ENCODE results near the gene TMEM184A. TPM values are rescaled to one million over a fixed set of nuclear protein-coding genes. Genes with fewer than 3 reads are reported as not detected.

TMEM184A gene
- total RNA-seq, 1 donor from 2014 or later = 0.27 TPM

DNA sequence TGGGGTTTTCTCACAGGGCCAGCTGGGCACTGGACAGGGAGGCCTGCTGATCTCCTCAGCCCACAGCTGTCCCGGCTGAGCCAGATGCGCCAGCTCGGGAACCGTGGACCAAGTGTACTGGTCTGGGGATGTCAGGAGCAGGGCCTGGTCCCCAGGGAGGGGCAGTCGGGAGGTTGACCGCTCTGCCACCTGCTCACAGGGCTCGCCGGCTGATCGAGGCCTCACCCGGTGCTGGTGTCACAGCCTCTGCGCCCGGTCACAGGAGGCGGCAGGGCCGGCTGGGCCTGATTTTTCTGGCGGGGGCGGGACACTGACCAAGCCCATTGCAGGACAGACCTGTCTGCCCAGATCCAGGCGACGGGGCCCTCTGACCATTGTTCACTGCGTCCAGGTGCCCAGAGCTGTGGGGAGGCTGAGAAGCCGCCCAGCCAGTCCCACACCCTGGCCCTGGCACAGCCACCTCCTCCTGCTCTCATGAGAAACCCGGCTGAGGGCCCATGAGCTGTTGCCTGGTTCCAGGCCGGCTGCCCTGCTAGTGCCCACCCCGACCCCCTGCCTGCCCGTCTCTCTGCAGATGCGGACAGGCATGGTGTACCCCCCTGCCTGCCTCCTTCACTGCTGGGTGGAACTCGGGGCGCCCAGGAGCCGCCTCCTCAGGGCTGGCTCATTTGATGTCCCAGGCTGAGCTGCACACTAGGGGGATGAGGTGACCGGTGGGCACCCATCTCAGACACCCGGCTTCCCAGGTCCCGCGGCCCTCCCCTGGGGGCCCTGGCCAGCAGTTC is 3.0 kb upstream of the TMEM184A start:
- Mint-ChIP-seq H3K9me3 (ENCODE audit: unreplicated experiment) (no peaks in the 10 kb centered on the region), H3K36me3 (ENCODE audit: unreplicated experiment) (no peaks in the 10 kb centered on the region), H3K4me1 (ENCODE audit: unreplicated experiment) (peaks cover 21% of the 10 kb centered on the region), H3K27ac (ENCODE audit: unreplicated experiment) (no peak overlapping the region), H3K27me3 (ENCODE audit: unreplicated experiment) (no peaks in the 10 kb centered on the region), H3K4me3 (ENCODE audit: unreplicated experiment) (no peak overlapping the region)
- TF ChIP-seq, protein P1, sequence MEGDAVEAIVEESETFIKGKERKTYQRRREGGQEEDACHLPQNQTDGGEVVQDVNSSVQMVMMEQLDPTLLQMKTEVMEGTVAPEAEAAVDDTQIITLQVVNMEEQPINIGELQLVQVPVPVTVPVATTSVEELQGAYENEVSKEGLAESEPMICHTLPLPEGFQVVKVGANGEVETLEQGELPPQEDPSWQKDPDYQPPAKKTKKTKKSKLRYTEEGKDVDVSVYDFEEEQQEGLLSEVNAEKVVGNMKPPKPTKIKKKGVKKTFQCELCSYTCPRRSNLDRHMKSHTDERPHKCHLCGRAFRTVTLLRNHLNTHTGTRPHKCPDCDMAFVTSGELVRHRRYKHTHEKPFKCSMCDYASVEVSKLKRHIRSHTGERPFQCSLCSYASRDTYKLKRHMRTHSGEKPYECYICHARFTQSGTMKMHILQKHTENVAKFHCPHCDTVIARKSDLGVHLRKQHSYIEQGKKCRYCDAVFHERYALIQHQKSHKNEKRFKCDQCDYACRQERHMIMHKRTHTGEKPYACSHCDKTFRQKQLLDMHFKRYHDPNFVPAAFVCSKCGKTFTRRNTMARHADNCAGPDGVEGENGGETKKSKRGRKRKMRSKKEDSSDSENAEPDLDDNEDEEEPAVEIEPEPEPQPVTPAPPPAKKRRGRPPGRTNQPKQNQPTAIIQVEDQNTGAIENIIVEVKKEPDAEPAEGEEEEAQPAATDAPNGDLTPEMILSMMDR (IDR thresholded peaks at IDR 0.05) = no peak
- DNase-seq (ENCODE audit: extremely low spot score, unreplicated experiment) = no peak

DNA sequence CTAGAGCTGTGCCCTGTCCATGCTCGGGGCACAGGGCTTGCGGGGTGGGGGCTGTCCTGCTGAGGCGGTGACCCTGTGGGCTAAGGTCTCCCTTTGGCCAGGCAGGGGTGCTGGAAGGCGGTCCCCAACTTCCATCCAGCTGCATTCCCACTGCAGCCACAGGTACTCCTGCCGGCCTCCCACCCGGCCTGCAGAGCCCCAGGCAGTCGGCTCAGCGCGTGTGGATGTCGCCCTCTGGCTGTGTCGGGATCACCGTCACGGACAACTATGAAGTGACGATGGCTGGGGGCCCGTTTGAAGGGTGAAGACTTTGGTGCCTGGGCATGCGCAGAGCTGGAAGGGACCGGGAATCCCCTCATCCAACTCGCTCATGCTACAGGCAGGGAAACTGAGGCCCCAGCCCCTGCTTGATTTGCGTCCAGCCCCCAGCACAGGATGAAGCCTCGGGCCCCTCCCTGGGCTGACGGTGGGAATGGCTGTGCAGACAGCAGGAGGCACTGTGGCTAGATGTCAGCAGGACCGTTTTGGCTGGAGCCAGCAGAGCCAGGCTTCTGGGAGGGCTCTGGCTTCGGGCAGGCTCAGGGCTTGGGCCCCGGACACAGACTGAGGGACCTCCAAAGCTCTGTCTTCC is 2.3 kb upstream of the TMEM184A start:
- Mint-ChIP-seq H3K27ac (ENCODE audit: unreplicated experiment) (no peak overlapping the region), H3K36me3 (ENCODE audit: unreplicated experiment) (no peaks in the 10 kb centered on the region)
- no peak for DNase-seq (ENCODE audit: extremely low spot score, unreplicated experiment)

DNA sequence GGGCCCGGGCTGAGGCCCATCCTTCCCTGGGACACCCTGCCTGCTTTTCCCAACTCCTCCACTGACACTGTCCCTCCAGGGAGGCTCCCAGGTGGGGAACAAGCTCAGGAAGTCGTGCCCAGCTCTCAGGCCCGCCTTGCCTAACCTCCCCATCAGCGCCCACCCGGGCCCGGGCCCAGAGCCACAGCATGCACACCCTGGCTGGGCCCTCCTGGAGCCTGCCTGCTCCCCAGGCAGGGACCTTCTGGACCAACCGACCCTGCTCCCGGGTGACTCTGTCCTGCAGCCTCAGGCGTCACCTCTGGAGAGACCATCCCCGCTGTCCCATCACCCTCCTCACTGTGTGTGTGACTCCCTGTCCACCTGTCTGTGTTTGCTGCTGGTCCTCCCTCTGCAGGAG is 1.8 kb upstream of the TMEM184A start:
- no peak overlapping the region for H3K4me3 Mint-ChIP-seq (ENCODE audit: unreplicated experiment)
- H3K9me3 Mint-ChIP-seq (ENCODE audit: unreplicated experiment) = no peaks in the 10 kb centered on the region
- H3K36me3 Mint-ChIP-seq (ENCODE audit: unreplicated experiment) = no peaks in the 10 kb centered on the region
- TF ChIP-seq, protein P1 (IDR thresholded peaks at IDR 0.05) = no peak
- H3K27me3 Mint-ChIP-seq (ENCODE audit: unreplicated experiment) = no peaks in the 10 kb centered on the region
- DNase-seq (ENCODE audit: extremely low spot score, unreplicated experiment) = no peak
- no peak overlapping the region for H3K27ac Mint-ChIP-seq (ENCODE audit: unreplicated experiment)
- peaks cover 19% of the 10 kb centered on the region for H3K4me1 Mint-ChIP-seq (ENCODE audit: unreplicated experiment)

More for the DNA sequence above, 2.3 kb upstream of the TMEM184A start:
- Mint-ChIP-seq H3K4me1 (ENCODE audit: unreplicated experiment) (peaks cover 19% of the 10 kb centered on the region), H3K27me3 (ENCODE audit: unreplicated experiment) (no peaks in the 10 kb centered on the region), H3K4me3 (ENCODE audit: unreplicated experiment) (no peak overlapping the region), H3K9me3 (ENCODE audit: unreplicated experiment) (no peaks in the 10 kb centered on the region)
- TF ChIP-seq, protein P1 (IDR thresholded peaks at IDR 0.05) = peak; percentile 19

DNA sequence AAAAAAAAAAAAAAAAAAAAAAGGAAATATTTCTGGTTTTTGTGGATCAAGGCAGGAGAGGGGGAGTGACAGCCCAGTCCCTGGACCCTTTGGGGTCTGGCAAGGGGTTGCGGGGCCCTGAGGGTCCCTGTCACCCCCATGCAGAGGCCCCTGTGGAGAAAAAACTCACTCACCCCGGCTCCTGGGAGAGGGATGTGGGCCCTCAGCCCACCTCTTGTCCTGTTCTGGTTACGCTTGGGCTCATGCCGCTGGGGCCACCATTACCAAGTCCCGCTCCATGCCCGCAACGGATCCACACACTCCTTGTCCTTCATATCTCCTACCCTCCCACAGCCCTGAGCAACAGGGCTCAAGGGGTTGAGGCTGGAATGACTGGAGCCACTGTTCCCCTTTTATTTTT is 1.0 kb upstream of the TMEM184A start:
- H3K27ac Mint-ChIP-seq (ENCODE audit: unreplicated experiment) = no peak overlapping the region
- no peaks in the 10 kb centered on the region for H3K36me3 Mint-ChIP-seq (ENCODE audit: unreplicated experiment)
- H3K9me3 Mint-ChIP-seq (ENCODE audit: unreplicated experiment) = no peaks in the 10 kb centered on the region
- no peak overlapping the region for H3K4me3 Mint-ChIP-seq (ENCODE audit: unreplicated experiment)
- peaks cover 16% of the 10 kb centered on the region for H3K4me1 Mint-ChIP-seq (ENCODE audit: unreplicated experiment)
- TF ChIP-seq, protein P1 (IDR thresholded peaks at IDR 0.05) = no peak
- DNase-seq (ENCODE audit: extremely low spot score, unreplicated experiment) = no peak
- H3K27me3 Mint-ChIP-seq (ENCODE audit: unreplicated experiment) = no peaks in the 10 kb centered on the region

DNA sequence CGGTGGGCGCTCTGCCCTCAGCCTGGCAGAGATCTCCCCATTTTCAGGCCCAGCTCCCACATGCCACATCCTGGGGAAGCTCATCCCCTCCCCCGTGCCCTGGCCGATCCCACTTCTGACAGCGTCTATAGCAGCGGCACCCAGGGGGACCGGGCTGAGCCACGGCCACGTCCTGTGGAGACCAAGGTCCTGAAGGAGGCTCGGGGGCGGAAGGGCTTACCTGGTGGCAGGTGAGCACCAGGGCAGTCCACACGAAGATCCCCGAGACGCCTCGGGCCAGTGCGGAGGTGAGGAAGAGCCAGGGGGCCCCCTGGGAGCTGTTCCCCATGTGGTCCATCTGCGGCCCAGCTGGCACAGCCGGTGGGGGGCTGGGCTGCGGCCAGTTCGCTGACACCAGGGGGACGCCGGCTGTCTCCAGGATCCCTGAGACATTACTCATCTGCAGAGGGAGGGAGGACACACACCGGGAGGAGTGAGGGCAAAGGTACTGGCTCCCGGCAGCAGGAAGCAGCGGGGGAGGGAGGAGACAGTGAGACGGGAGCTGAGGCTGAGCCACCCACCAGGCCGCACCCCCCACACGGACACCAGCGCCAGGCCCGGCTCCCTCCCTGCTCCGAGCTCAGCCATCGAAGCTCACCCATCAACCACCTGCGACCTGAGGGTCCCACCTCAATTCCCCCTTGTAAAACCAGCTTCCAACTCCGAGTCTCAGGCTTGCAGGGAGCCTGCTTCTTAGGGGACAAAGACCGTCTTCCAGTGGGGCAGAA is 776 bp downstream of the TMEM184A start:
- no peak for DNase-seq (ENCODE audit: extremely low spot score, unreplicated experiment)
- no peaks in the 10 kb centered on the region for H3K27me3 Mint-ChIP-seq (ENCODE audit: unreplicated experiment)
- peaks cover 15% of the 10 kb centered on the region for H3K4me1 Mint-ChIP-seq (ENCODE audit: unreplicated experiment)
- H3K27ac Mint-ChIP-seq (ENCODE audit: unreplicated experiment) = peak overlapping the region; percentile 10
- H3K4me3 Mint-ChIP-seq (ENCODE audit: unreplicated experiment) = no peak overlapping the region
- H3K9me3 Mint-ChIP-seq (ENCODE audit: unreplicated experiment) = no peaks in the 10 kb centered on the region
- TF ChIP-seq, protein P1 (IDR thresholded peaks at IDR 0.05) = no peak
- H3K36me3 Mint-ChIP-seq (ENCODE audit: unreplicated experiment) = no peaks in the 10 kb centered on the region

Measured in osteocyte (in vitro differentiated cells).